ENCODE measurements around the gene HS3ST4.

DNA sequence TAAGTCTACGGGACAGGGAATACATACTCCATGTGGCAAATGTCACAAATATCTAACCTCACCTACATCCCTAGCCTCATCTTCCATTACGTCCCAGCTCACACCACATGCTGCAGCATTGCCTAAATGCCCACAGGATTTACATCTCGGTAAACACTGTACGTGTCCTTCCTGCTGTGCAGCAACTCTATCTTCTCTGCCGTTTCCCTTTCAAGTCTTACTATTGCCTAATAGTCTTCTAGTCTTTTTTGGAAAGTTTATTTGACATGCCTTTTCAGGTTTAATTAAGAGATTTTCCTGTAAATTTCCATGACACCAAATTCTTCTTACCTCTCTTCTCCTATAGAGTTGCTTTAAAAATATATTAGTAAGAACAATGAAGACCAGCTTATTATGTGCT is 120.5 kb downstream of the HS3ST4 start:
- TF ChIP-seq TCF7L2 (IDR thresholded peaks at IDR 0.05; ENCODE audit: borderline replicate concordance, extremely low read depth, insufficient read depth, insufficient read length) (no peak), EZH2 (IDR thresholded peaks at IDR 0.05) (no peak), JUND (IDR thresholded peaks at IDR 0.05) (no peak), POLR2AphosphoS5 (IDR thresholded peaks at IDR 0.05; ENCODE audit: low read depth, low read length) (no peak), EZH2phosphoT487 (IDR thresholded peaks at IDR 0.05; ENCODE audit: borderline replicate concordance) (no peak)
- TF ChIP-seq, protein P1, sequence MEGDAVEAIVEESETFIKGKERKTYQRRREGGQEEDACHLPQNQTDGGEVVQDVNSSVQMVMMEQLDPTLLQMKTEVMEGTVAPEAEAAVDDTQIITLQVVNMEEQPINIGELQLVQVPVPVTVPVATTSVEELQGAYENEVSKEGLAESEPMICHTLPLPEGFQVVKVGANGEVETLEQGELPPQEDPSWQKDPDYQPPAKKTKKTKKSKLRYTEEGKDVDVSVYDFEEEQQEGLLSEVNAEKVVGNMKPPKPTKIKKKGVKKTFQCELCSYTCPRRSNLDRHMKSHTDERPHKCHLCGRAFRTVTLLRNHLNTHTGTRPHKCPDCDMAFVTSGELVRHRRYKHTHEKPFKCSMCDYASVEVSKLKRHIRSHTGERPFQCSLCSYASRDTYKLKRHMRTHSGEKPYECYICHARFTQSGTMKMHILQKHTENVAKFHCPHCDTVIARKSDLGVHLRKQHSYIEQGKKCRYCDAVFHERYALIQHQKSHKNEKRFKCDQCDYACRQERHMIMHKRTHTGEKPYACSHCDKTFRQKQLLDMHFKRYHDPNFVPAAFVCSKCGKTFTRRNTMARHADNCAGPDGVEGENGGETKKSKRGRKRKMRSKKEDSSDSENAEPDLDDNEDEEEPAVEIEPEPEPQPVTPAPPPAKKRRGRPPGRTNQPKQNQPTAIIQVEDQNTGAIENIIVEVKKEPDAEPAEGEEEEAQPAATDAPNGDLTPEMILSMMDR (IDR thresholded peaks at IDR 0.05 in 2 of 3, conservative IDR thresholded peaks at IDR 0.05 in 1 of 3; ENCODE audit: borderline replicate concordance in 1 of 3, insufficient read depth in 1 of 3, low read depth in 2 of 3, low read length in 2 of 3), result no peak

Data from HCT116 (cell line).